ENCODE results near the gene ZSCAN16. TPM values are rescaled to one million over a fixed set of nuclear protein-coding genes. Genes with fewer than 3 reads are reported as not detected.
A peak's percentile ranks its signal among the peaks of the same experiment; 100 is the strongest.

Gene ZSCAN16
- total and polyA plus RNA-seq, 3 donors from 2014 or later: 3.5 to 4.4 (median 3.6) TPM

DNA sequence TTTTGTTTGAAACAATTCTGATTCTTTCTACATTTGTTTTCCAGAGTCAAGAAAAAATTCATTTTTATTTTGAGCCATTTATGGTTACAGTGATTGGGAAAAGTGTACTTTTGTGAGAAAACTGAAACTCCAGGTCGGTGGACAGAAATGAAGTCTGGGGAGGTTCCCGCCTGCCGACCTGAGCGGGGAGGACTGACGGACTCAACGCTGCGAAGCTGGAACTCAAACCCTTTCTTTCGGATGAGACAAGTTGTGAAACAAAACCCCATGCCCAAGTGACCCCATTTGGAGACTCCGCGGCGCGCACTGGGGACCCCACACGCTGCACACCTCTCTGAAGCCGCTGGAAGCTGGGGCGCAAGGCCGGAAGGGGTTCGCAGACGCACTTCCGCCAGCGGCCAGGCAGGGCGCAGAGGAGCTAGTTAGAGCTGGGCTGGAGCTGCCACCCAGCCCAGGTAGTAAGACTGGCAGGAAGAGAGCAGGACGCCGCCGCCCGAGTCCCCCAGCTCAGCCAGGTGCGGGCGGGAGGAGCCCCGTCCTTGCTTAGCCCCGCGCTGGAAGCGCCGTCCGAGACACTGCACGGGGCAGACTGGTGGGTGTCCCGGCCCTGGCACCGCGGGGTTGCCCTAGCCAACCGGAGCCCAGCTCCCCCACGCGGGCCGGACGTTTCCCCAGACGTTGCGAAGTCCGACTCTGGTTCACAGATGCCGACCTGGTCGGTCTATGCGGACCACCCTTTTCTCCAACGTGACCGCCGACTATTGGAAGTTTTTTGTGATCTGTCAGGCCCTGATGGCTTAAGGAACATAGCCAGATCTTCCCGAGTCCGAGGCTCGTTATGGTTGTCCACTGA is 19.8 kb upstream of the ZSCAN16 start:
- WGBS, 2 donors: 2% methylated on average over 24 to 49 of the region's 54 CpGs

DNA sequence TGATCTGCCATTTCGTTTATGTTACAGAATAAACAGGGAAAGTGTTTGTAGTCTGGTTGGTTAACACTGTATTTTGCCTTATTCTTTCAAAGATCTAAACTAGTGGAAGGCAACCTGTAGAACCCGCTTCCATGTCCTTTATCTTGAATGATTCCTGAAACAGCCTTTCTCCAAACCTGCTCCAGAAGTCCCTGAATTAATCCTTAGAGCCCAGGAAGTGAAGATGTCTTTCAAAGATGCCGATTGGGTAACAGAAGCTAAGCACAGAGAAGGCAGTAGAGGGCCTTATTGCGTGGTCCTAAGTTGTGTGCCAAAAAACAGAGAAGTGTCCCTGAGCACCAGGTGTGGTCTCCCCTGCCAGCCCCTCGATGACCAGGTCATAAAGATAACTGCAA is 19.2 kb upstream of the ZSCAN16 start:
- peak overlapping the region; percentile 69 to 88 for H3K27ac ChIP-seq
- no peaks in the 10 kb centered on the region for H3K9me3 ChIP-seq
- WGBS, 2 donors: 4 to 7% methylated on average over 5 of the region's 5 CpGs
- H3K36me3 ChIP-seq (ENCODE audit: low read depth, missing control alignments): no peaks in the 10 kb centered on the region
- no peak for DNase-seq
- no peaks in the 10 kb centered on the region for H3K27me3 ChIP-seq
- peaks cover 6% of the 10 kb centered on the region for H3K4me1 ChIP-seq
- intact Hi-C loops (cut with DNase I; ENCODE audit: low total_unique reads): no loop called here
- TF ChIP-seq, protein P1, sequence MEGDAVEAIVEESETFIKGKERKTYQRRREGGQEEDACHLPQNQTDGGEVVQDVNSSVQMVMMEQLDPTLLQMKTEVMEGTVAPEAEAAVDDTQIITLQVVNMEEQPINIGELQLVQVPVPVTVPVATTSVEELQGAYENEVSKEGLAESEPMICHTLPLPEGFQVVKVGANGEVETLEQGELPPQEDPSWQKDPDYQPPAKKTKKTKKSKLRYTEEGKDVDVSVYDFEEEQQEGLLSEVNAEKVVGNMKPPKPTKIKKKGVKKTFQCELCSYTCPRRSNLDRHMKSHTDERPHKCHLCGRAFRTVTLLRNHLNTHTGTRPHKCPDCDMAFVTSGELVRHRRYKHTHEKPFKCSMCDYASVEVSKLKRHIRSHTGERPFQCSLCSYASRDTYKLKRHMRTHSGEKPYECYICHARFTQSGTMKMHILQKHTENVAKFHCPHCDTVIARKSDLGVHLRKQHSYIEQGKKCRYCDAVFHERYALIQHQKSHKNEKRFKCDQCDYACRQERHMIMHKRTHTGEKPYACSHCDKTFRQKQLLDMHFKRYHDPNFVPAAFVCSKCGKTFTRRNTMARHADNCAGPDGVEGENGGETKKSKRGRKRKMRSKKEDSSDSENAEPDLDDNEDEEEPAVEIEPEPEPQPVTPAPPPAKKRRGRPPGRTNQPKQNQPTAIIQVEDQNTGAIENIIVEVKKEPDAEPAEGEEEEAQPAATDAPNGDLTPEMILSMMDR (IDR thresholded peaks at IDR 0.05): no peak
- no peak for TF ChIP-seq POLR2A (IDR thresholded peaks at IDR 0.05)
- peak overlapping the region; percentile 69 to 72 for H3K4me3 ChIP-seq

More for the DNA sequence above, 19.8 kb upstream of the ZSCAN16 start:
- H3K36me3 ChIP-seq (ENCODE audit: low read depth, missing control alignments): no peaks in the 10 kb centered on the region
- peak overlapping the region; percentile 69 to 88 for H3K27ac ChIP-seq
- peak; percentile 19 for TF ChIP-seq POLR2A (IDR thresholded peaks at IDR 0.05)
- TF ChIP-seq, protein P1 (IDR thresholded peaks at IDR 0.05): peak; percentile 36 to 66 (median 48)
- intact Hi-C loops (cut with DNase I; ENCODE audit: low total_unique reads): no loop called here
- peaks cover 6% of the 10 kb centered on the region for H3K4me1 ChIP-seq
- H3K4me3 ChIP-seq: peak overlapping the region; percentile 69 to 72
- no peaks in the 10 kb centered on the region for H3K27me3 ChIP-seq
- peak; percentile 88 for DNase-seq
- no peaks in the 10 kb centered on the region for H3K9me3 ChIP-seq

DNA sequence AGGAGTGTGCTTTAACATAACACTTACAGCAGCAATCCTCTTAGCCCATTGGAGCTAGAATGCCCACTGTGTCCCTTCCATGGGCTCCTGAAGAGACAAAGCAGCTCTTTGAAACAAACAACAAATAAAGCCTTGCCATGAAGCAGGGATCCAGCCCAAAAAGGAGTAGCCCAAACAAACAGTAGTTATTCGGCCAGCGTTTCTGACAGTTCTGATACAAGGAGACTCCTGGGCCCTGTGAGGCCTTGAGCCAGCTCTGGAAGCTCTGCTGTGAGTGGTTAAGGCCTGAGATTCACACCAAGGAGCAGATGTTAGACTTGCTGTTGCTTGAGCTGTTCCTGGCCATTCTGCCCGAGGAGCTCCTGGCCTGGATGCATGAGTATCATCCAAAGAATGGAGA is 16.9 kb upstream of the ZSCAN16 start:
- TF ChIP-seq POLR2A (IDR thresholded peaks at IDR 0.05): no peak
- TF ChIP-seq, protein P1 (IDR thresholded peaks at IDR 0.05): no peak
- no peaks in the 10 kb centered on the region for H3K9me3 ChIP-seq
- H3K4me1 ChIP-seq: peaks cover 6% of the 10 kb centered on the region
- DNase-seq: no peak
- H3K27me3 ChIP-seq: no peaks in the 10 kb centered on the region
- WGBS, 2 donors: 73 to 75% methylated on average over 3 of the region's 3 CpGs
- no peak overlapping the region for H3K27ac ChIP-seq
- H3K4me3 ChIP-seq: no peak overlapping the region
- intact Hi-C loops (cut with DNase I; ENCODE audit: low total_unique reads): no loop called here
- H3K36me3 ChIP-seq (ENCODE audit: low read depth, missing control alignments): no peaks in the 10 kb centered on the region

DNA sequence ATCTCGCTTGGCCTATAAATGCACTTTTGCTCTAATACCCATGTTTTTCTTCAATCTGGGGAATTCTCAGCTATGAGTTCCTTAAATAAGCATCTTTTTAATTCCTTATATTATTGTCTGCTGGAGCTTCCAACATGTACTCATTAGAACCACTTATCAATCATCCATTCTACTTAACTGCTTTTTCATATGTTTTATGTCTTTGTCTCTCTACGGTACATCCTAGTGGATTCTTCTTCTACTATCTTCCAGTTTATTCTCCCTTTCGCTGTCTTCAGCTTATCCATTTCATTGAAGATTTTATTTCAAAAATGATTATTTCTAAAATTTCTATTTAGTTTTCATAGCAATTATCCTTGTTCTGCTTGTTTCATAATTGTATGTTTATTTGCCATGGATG is 12.4 kb upstream of the ZSCAN16 start:
- Histone ChIP-seq H3K4me1 (no peaks in the 10 kb centered on the region), H3K27ac (no peak overlapping the region), H3K27me3 (no peaks in the 10 kb centered on the region), H3K36me3 (ENCODE audit: low read depth, missing control alignments) (no peaks in the 10 kb centered on the region), H3K4me3 (no peak overlapping the region), H3K9me3 (no peaks in the 10 kb centered on the region)
- intact Hi-C loops (cut with DNase I; ENCODE audit: low total_unique reads): no loop called here
- no peak for DNase-seq
- TF ChIP-seq, protein P1 (IDR thresholded peaks at IDR 0.05): no peak
- TF ChIP-seq POLR2A (IDR thresholded peaks at IDR 0.05): no peak
- 94 to 95% methylated on average over 3 of the region's 3 CpGs for WGBS, 2 donors
